Upper lobe of left lung (tissue), 6 donors: ENCODE measurements around the gene ABCA6. TPM values are rescaled to one million over a fixed set of nuclear protein-coding genes. Genes with fewer than 3 reads are reported as not detected.
A peak's percentile ranks its signal among the peaks of the same experiment; 100 is the strongest.

Source experiments
- ATAC-seq, 2 donors: fragments of 200-7000 bp; cut with Tn5 transposase; one replicate each; pipeline ENCODE4 v1.9.1; 2022; ENCODE audit warnings: mild to moderate bottlenecking in 2 of 2, moderate library complexity in 2 of 2; ENCODE audit not compliant: low FRiP score in 2 of 2
- DNase-seq, 2 donors: peaks; one replicate each; pipeline ENCODE4 v3.0.0-alpha.2; 2019 to 2020
- H3K27ac ChIP-seq, 4 donors: fragments of 200-600 bp; sonication (generic); one replicate each; pipeline ENCODE4 v1.5.1; 2016 to 2019
- H3K27me3 ChIP-seq, 4 donors: fragments of 200-600 bp; sonication (generic); one replicate each; pipeline ENCODE4 v1.5.1; 2017 to 2019
- H3K36me3 ChIP-seq, 4 donors: fragments of 200-600 bp; sonication (generic); one replicate each; pipeline ENCODE4 v1.5.1; 2016 to 2019
- H3K4me1 ChIP-seq, 4 donors: fragments of 200-600 bp; sonication (generic); one replicate each; pipeline ENCODE4 v1.5.1; 2018 to 2019
- H3K4me3 ChIP-seq, 4 donors: fragments of 200-600 bp; sonication (generic); one replicate each; pipeline ENCODE4 v1.5.1; 2017 to 2019; ENCODE audit warnings: mild to moderate bottlenecking in 2 of 4, moderate library complexity in 1 of 4
- H3K9me3 ChIP-seq, 4 donors: fragments of 200-600 bp; sonication (generic); one replicate each; pipeline ENCODE4 v1.5.1; 2018 to 2019
- CTCF ChIP-seq, 6 experiments: fragments of 450-650 bp in 4 of 6; fragments of 200-600 bp in 2 of 6; sonication (generic) in 2 of 6; IDR thresholded peaks; one replicate each; pipeline ENCODE4 v1.5.1; 2016 to 2019; ENCODE audit warnings: antibody characterized with exemption in 6 of 6
- EP300 ChIP-seq, 4 donors: sonication (generic); formaldehyde crosslinking; IDR thresholded peaks; one replicate each; pipeline ENCODE4 v1.5.1; 2017; ENCODE audit warnings: antibody characterized with exemption in 4 of 4, control low read depth in 2 of 4
- POLR2A ChIP-seq, 4 donors: fragments of 450-650 bp; IDR thresholded peaks; one replicate each; pipeline ENCODE4 v1.5.1; 2016 to 2017; ENCODE audit warnings: antibody characterized with exemption in 4 of 4, mild to moderate bottlenecking in 2 of 4
- POLR2AphosphoS5 ChIP-seq, 2 donors: sonication (generic); formaldehyde crosslinking; IDR thresholded peaks; one replicate each; pipeline ENCODE4 v1.5.1; 2017; ENCODE audit warnings: antibody characterized with exemption in 2 of 2
- WGBS, 2 donors: methylation state at CpG; one replicate each; pipeline ENCODE4 v1.1.5; 2017 to 2018; 5-methylcytosine and 5-hydroxymethylcytosine counted together
- small RNA-seq, 4 donors: library from RNA; depleted of rRNA; stranded (forward); fragments of <200 nt; gene quantifications; one replicate each; pipeline ENCODE3, GENCODE V24; 2016
- total RNA-seq, 6 donors: library from RNA; depleted of rRNA in 4 of 6; stranded (reverse); fragments of >200 nt in 4 of 6; gene quantifications; one replicate each; pipeline versions ENCODE4 v1.1.0 to v1.2.1, GENCODE V29; 2016 to 2021
- donor health status: DM: no; HTN: no; CAD: no; lungs with moderate emphysema.
- donor health status: DM: no; HTN: yes; CAD: no; lungs with severe emphysema.

ABCA6 gene
- total RNA-seq, 6 donors from 2014 or later = 17.6 to 176 (median 44.3) TPM

- no peak overlapping the region for H3K4me3 ChIP-seq
- TF ChIP-seq CTCF (IDR thresholded peaks at IDR 0.05) = no peak
- TF ChIP-seq EP300 (IDR thresholded peaks at IDR 0.05) = no peak
- no peak for TF ChIP-seq POLR2AphosphoS5 (IDR thresholded peaks at IDR 0.05)
- no peak for TF ChIP-seq POLR2A (IDR thresholded peaks at IDR 0.05)
- DNase-seq (no peak), ATAC-seq (no peak)
- H3K9me3 ChIP-seq = no peaks in the 10 kb centered on the region
- no peaks in the 10 kb centered on the region for H3K27me3 ChIP-seq
- no peaks in the 10 kb centered on the region for H3K36me3 ChIP-seq
- no peak overlapping the region for H3K27ac ChIP-seq
- WGBS, 2 donors = 87 to 93% methylated on average over 5 to 6 of the region's 6 CpGs
- peaks cover 4 to 14% (median 7%) of the 10 kb centered on the region in 4 donors for H3K4me1 ChIP-seq
Observed at GRCh38 chr17:69043098-69043734, 98.5 kb downstream of the ABCA6 start.

- Histone ChIP-seq H3K4me1 (peaks cover 3 to 6% (median 4%) of the 10 kb centered on the region in 4 donors), H3K27me3 (no peaks in the 10 kb centered on the region), H3K9me3 (peaks cover 0 to 2% (median 2%) of the 10 kb centered on the region in 4 donors), H3K36me3 (no peaks in the 10 kb centered on the region), H3K27ac (no peak overlapping the region), H3K4me3 (no peak overlapping the region)
- ATAC-seq (no peak), DNase-seq (no peak)
- WGBS, 2 donors = 89 to 93% methylated on average over 5 of the region's 5 CpGs
- TF ChIP-seq EP300 (IDR thresholded peaks at IDR 0.05) (no peak), POLR2A (IDR thresholded peaks at IDR 0.05) (no peak), CTCF (IDR thresholded peaks at IDR 0.05) (no peak), POLR2AphosphoS5 (IDR thresholded peaks at IDR 0.05) (no peak)
Observed at GRCh38 chr17:69042308-69042707, 99.4 kb downstream of the ABCA6 start.

GRCh38 chr17:69031839-69032238 lies 109.9 kb downstream of the ABCA6 start:
- H3K27me3 ChIP-seq = no peaks in the 10 kb centered on the region
- DNase-seq = no peak
- WGBS, 2 donors = 87 to 91% methylated on average over 3 of the region's 3 CpGs
- ATAC-seq = no peak
- no peak overlapping the region for H3K27ac ChIP-seq
- TF ChIP-seq CTCF (IDR thresholded peaks at IDR 0.05) (no peak), POLR2A (IDR thresholded peaks at IDR 0.05) (no peak), POLR2AphosphoS5 (IDR thresholded peaks at IDR 0.05) (no peak), EP300 (IDR thresholded peaks at IDR 0.05) (no peak)
- no peaks in the 10 kb centered on the region for H3K36me3 ChIP-seq
- no peaks in the 10 kb centered on the region for H3K9me3 ChIP-seq
- no peaks in the 10 kb centered on the region for H3K4me1 ChIP-seq
- no peak overlapping the region for H3K4me3 ChIP-seq

GRCh38 chr17:69030169-69030568 lies 111.5 kb downstream of the ABCA6 start:
- ATAC-seq (peak in 1 of 2 donors; percentile 24), DNase-seq (no peak)
- H3K36me3 ChIP-seq = no peaks in the 10 kb centered on the region
- H3K4me1 ChIP-seq = no peaks in the 10 kb centered on the region
- no peaks in the 10 kb centered on the region for H3K9me3 ChIP-seq
- TF ChIP-seq POLR2A (IDR thresholded peaks at IDR 0.05) (no peak), POLR2AphosphoS5 (IDR thresholded peaks at IDR 0.05) (no peak), CTCF (IDR thresholded peaks at IDR 0.05) (no peak), EP300 (IDR thresholded peaks at IDR 0.05) (no peak)
- 76 to 91% methylated on average over 1 of the region's 1 CpG for WGBS, 2 donors
- H3K27me3 ChIP-seq = no peaks in the 10 kb centered on the region
- no peak overlapping the region for H3K4me3 ChIP-seq
- H3K27ac ChIP-seq = no peak overlapping the region

Small RNAs within 50 kb of the gene (small RNA-seq; reads per million reads assigned to genes)
- 0 reads per million in 4 donors for gene MIR4524B

Other genes starting within 250 kb of the ABCA6 start
- 10 to 100 TPM; 26.2 to 86.9 (median 42.9) TPM for gene ABCA8, start 186.5 kb downstream of the ABCA6 start, total RNA-seq
- 10 to 100 TPM in 3 of 6 donors, 1 to 10 TPM in 3; 3.8 to 46.1 (median 9.8) TPM for gene ABCA9, start 81.0 kb downstream of the ABCA6 start, total RNA-seq
- 10 to 100 TPM in 2 of 6 donors, 1 to 10 TPM in 4; 1.8 to 29.3 (median 5.1) TPM for gene ABCA10, start 86.9 kb upstream of the ABCA6 start, total RNA-seq
- 10 to 100 TPM; 10.5 to 62.4 (median 23.1) TPM for gene ABCA5, start 185.2 kb upstream of the ABCA6 start, total RNA-seq